IMR-90 (cell line): Measurements from ENCODE around the gene EHBP1. TPM values are rescaled to one million over a fixed set of nuclear protein-coding genes. Genes with fewer than 3 reads are reported as not detected.
A peak's percentile ranks its signal among the peaks of the same experiment; 100 is the strongest.

Source experiments
- ATAC-seq: fragments of 200-7000 bp; cut with Tn5 transposase; 2 replicates; pipeline ENCODE4 v1.9.1; 2020; ENCODE audit warnings: low read depth, mild to moderate bottlenecking, moderate library complexity
- BruUV-seq: library from RNA; stranded (reverse); fragments of 400-500 nt; replicated peaks from 2 replicates; lab custom pipeline; 2021; lab: Mats Ljungman, UMichigan
- CTCF ChIA-PET: fragments of 300-600 bp; formaldehyde crosslinking; extraction: SDS; loops from one replicate; lab custom pipeline; 2021; ENCODE audit warnings: antibody characterized with exemption; lab: Yijun Ruan, JAX
- POLR2A ChIA-PET: fragments of 300-600 bp; sonication (Branson Sonifier 250); formaldehyde crosslinking; loops from one replicate; lab custom pipeline; 2022; ENCODE audit warnings: antibody characterized with exemption; ENCODE audit not compliant: unreplicated experiment; lab: Charles Lee
- DNase-seq: peaks from one replicate; pipeline ENCODE4 v3.0.0; 2013
- H2AFZ ChIP-seq: replicated peaks from 2 replicates; pipeline ENCODE3; 2013; ENCODE audit warnings: low read length, mild to moderate bottlenecking; ENCODE audit not compliant: poor library complexity
- H2AK5ac ChIP-seq: 2 replicates; pipeline ENCODE4 v1.6.1; 2013; ENCODE audit warnings: low read depth, low read length, inconsistent platforms
- H2AK9ac ChIP-seq: replicated peaks from 2 replicates; pipeline ENCODE3; 2013; ENCODE audit warnings: mild to moderate bottlenecking, low read depth, low read length, moderate library complexity; ENCODE audit not compliant: poor library complexity
- H2BK120ac ChIP-seq: 2 replicates; pipeline ENCODE4 v1.6.1; 2013; ENCODE audit warnings: low read depth, low read length, inconsistent platforms
- H2BK15ac ChIP-seq: 3 replicates; pipeline ENCODE4 v1.6.1; 2013; ENCODE audit warnings: low read depth, low read length, inconsistent platforms
- H2BK20ac ChIP-seq: 2 replicates; pipeline ENCODE4 v1.6.1; 2013; ENCODE audit warnings: low read depth, mild to moderate bottlenecking, inconsistent platforms, low read length, moderate library complexity
- H2BK5ac ChIP-seq: 2 replicates; pipeline ENCODE4 v1.6.1; 2013; ENCODE audit warnings: mild to moderate bottlenecking, low read depth, low read length, inconsistent platforms; ENCODE audit not compliant: poor library complexity, severe bottlenecking
- H3K14ac ChIP-seq: replicated peaks from 2 replicates; pipeline ENCODE4 v1.6.1; 2013; ENCODE audit warnings: low read depth, low read length, inconsistent platforms
- H3K18ac ChIP-seq: 2 replicates; pipeline ENCODE4 v1.6.1; 2013; ENCODE audit warnings: low read depth, low read length, control low read depth
- H3K23ac ChIP-seq: 2 replicates; pipeline ENCODE4 v1.6.1; 2013; ENCODE audit warnings: low read depth, low read length, inconsistent platforms
- H3K27ac ChIP-seq: 2 replicates; pipeline ENCODE4 v1.5.1; 2013; ENCODE audit warnings: mild to moderate bottlenecking, control low read depth, low read length; ENCODE audit not compliant: insufficient read depth
- H3K27me3 ChIP-seq: 2 replicates; pipeline ENCODE4 v1.6.1; 2013; ENCODE audit warnings: low read length; ENCODE audit not compliant: control insufficient read depth, insufficient read depth
- H3K36me3 ChIP-seq: 2 replicates; pipeline ENCODE4 v1.6.1; 2013; ENCODE audit warnings: low read length, mixed read lengths; ENCODE audit not compliant: control insufficient read depth, insufficient read depth
- H3K4ac ChIP-seq: 2 replicates; pipeline ENCODE4 v1.6.1; 2013; ENCODE audit warnings: low read depth, low read length, inconsistent platforms
- H3K4me1 ChIP-seq: 2 replicates; pipeline ENCODE4 v1.6.1; 2013; ENCODE audit warnings: low read length, mixed read lengths; ENCODE audit not compliant: control insufficient read depth, insufficient read depth
- H3K4me2 ChIP-seq: 2 replicates; pipeline ENCODE4 v1.6.1; 2013; ENCODE audit warnings: low read depth, mild to moderate bottlenecking, control low read depth, low read length, moderate library complexity
- H3K4me3 ChIP-seq: 2 replicates; pipeline ENCODE4 v1.5.1; 2013; ENCODE audit warnings: low read depth, mild to moderate bottlenecking, control low read depth, low read length, moderate library complexity; ENCODE audit not compliant: insufficient read depth
- H3K56ac ChIP-seq: 2 replicates; pipeline ENCODE4 v1.6.1; 2013; ENCODE audit warnings: low read length, inconsistent platforms; ENCODE audit not compliant: insufficient read depth; ENCODE audit errors: extremely low read depth
- H3K79me1 ChIP-seq, 2 experiments: 2 replicates each; pipeline ENCODE4 v1.6.1; 2013; ENCODE audit warnings: low read length in 2 of 2, inconsistent platforms in 1 of 2, low read depth in 1 of 2
- H3K9ac ChIP-seq: 2 replicates; pipeline ENCODE4 v1.6.1; 2013; ENCODE audit warnings: low read depth, low read length, control low read depth
- H3K9me1 ChIP-seq: 2 replicates; pipeline ENCODE4 v1.6.1; 2013; ENCODE audit warnings: low read length, inconsistent platforms; ENCODE audit not compliant: insufficient read depth
- H3K9me3 ChIP-seq: 2 replicates; pipeline ENCODE4 v1.6.1; 2013; ENCODE audit warnings: low read length; ENCODE audit not compliant: control insufficient read depth, insufficient read depth
- H4K20me1 ChIP-seq: 2 replicates; pipeline ENCODE4 v1.6.1; 2013; ENCODE audit warnings: low read length, inconsistent platforms; ENCODE audit not compliant: insufficient read depth
- H4K5ac ChIP-seq: 2 replicates; pipeline ENCODE4 v1.6.1; 2013; ENCODE audit warnings: mild to moderate bottlenecking, low read depth, low read length, control low read depth
- H4K8ac ChIP-seq, 2 experiments: 2 replicates each; pipeline ENCODE4 v1.6.1; 2013; ENCODE audit warnings: low read depth in 2 of 2, low read length in 2 of 2, control low read depth in 1 of 2, inconsistent platforms in 1 of 2
- H4K91ac ChIP-seq: 2 replicates; pipeline ENCODE4 v1.6.1; 2013; ENCODE audit warnings: low read depth, low read length, inconsistent platforms; ENCODE audit not compliant: insufficient read depth
- BHLHE40 ChIP-seq: fragments of 150-350 bp; IDR thresholded peaks from 2 replicates; pipeline ENCODE4 v1.6.1; 2016; ENCODE audit warnings: mild to moderate bottlenecking, low read depth, low read length
- CEBPB ChIP-seq: IDR thresholded peaks from 2 replicates; pipeline ENCODE4 v1.6.1; 2012; ENCODE audit warnings: low read depth, low read length, improper control_type of control experiment
- CHD1 ChIP-seq: IDR thresholded peaks from 2 replicates; pipeline ENCODE4 v1.6.1; 2012; ENCODE audit warnings: low read depth, low read length, improper control_type of control experiment
- FOS ChIP-seq: fragments of 150-350 bp; IDR thresholded peaks from 2 replicates; pipeline ENCODE4 v1.6.1; 2016; ENCODE audit warnings: low read depth, low read length
- MAFK ChIP-seq: IDR thresholded peaks from 2 replicates; pipeline ENCODE4 v1.6.1; 2012; ENCODE audit warnings: low read depth, low read length, improper control_type of control experiment
- MAZ ChIP-seq: IDR thresholded peaks from 2 replicates; pipeline ENCODE4 v1.6.1; 2012; ENCODE audit warnings: low read depth, mild to moderate bottlenecking, low read length, improper control_type of control experiment, moderate library complexity, borderline replicate concordance
- MXI1 ChIP-seq: IDR thresholded peaks from 2 replicates; pipeline ENCODE4 v1.6.1; 2012; ENCODE audit warnings: low read depth, mild to moderate bottlenecking, low read length, moderate library complexity, borderline replicate concordance
- NFE2L2 ChIP-seq: fragments of 150-350 bp; IDR thresholded peaks from 2 replicates; pipeline ENCODE4 v1.6.1; 2016; ENCODE audit warnings: low read depth, mild to moderate bottlenecking, low read length
- POLR2A ChIP-seq: IDR thresholded peaks from 2 replicates; pipeline ENCODE4 v1.6.1; 2012; ENCODE audit warnings: mild to moderate bottlenecking, low read depth, low read length
- RAD21 ChIP-seq: IDR thresholded peaks from 2 replicates; pipeline ENCODE4 v1.6.1; 2012; ENCODE audit warnings: low read length, improper control_type of control experiment
- RCOR1 ChIP-seq: IDR thresholded peaks from 2 replicates; pipeline ENCODE4 v1.6.1; 2012; ENCODE audit warnings: mild to moderate bottlenecking, low read length, improper control_type of control experiment; ENCODE audit not compliant: insufficient replicate concordance
- RFX5 ChIP-seq: IDR thresholded peaks from 2 replicates; pipeline ENCODE4 v1.8.0; 2012; ENCODE audit warnings: low read depth, mild to moderate bottlenecking, low read length, moderate library complexity
- SMC3 ChIP-seq: fragments of 150-350 bp; IDR thresholded peaks from 2 replicates; pipeline ENCODE4 v1.6.1; 2016; ENCODE audit warnings: low read depth, mild to moderate bottlenecking, antibody characterized with exemption, low read length, moderate library complexity
- WGBS, 2 experiments: methylation state at CpG; one replicate each; pipeline versions ENCODE4 v1.1.5 to v1.1.7; 2013; ENCODE audit warnings: missing lambda C conversion rate in 2 of 2; ENCODE audit not compliant: insufficient read length in 1 of 2; ENCODE audit errors: extremely low coverage in 2 of 2; 5-methylcytosine and 5-hydroxymethylcytosine counted together
- dilution Hi-C: fragments of 300-500 bp; cut with HindIII; formaldehyde crosslinking; loops from one replicate; pipeline ENCODE4 v1.14.3; 2018; ENCODE audit warnings: low sequenced_read_pairs; ENCODE audit not compliant: unreplicated experiment
- in situ Hi-C: fragments of 300-500 bp; cut with MboI; formaldehyde crosslinking; loops from 3 replicates; pipeline ENCODE4 v1.14.3; 2019; ENCODE audit warnings: low sequenced_read_pairs, inconsistent platforms, mixed read lengths
- intact Hi-C: fragments of 100-400 bp; cut with micrococcal nuclease; formaldehyde crosslinking; loops from 2 replicates; pipeline ENCODE4 v1.10.0; 2022
- polyA plus RNA-seq, 3 experiments: library from polyadenylated mRNA; depleted of rRNA; stranded (reverse); fragments of >200 nt; gene quantifications; 2 replicates each; pipeline ENCODE4 v1.2.3, GENCODE V29; 2012; ENCODE audit warnings: low replicate concordance in 1 of 3
- total RNA-seq: library from RNA; depleted of rRNA; stranded (reverse); fragments of >200 nt; gene quantifications from 2 replicates; pipeline ENCODE4 v1.2.3, GENCODE V29; 2012
- TF ChIP-seq, protein P1 (sequence below): fragments of 150-350 bp; IDR thresholded peaks from 2 replicates; pipeline ENCODE4 v1.6.1; 2016; ENCODE audit warnings: low read depth, mild to moderate bottlenecking, low read length, moderate library complexity, borderline replicate concordance
- TF ChIP-seq, protein P2 (sequence below): fragments of 150-350 bp; IDR thresholded peaks from 2 replicates; pipeline ENCODE4 v1.6.1; 2017; ENCODE audit warnings: mild to moderate bottlenecking, antibody characterized with exemption, low read length, low read depth
- TF ChIP-seq, protein P3 (sequence below): conservative IDR thresholded peaks from 2 replicates; pipeline ENCODE4 v1.5.1; 2012; ENCODE audit warnings: mild to moderate bottlenecking, low read depth, low read length, improper control_type of control experiment

Gene EHBP1
- total and polyA plus RNA-seq, 2 of the 4 experiments (the other 2 are of a cell fraction): 28.3 to 44.4 TPM

DNA sequence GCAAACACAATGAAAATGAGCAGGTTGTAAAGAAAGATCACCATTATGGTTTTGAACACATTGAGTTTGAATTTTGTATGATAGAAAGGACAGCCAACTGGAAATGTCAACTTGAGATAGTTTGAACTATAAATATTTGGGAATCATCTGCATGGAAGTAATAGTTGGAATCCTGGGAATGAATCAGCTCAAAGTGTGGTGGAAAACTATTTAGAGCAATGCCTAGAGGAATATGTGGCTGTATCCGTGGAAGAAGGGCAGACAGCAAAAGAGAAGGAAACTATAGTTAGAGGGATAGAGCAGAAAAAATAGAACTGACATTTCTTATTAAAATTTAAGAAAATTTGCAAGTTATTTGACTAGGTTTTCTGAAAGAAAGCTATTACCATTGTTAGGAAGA is 232.6 kb downstream of the EHBP1 start:
- ATAC-seq (peak; percentile 80), DNase-seq (peak; percentile 52)
- Histone ChIP-seq H3K27ac (no peak overlapping the region), H2AFZ (no peak overlapping the region), H2AK5ac (no peak overlapping the region), H2BK120ac (no peak overlapping the region), H3K56ac (no peak overlapping the region), H3K4me2 (no peak overlapping the region), H4K91ac (no peak overlapping the region), H3K4me3 (no peak overlapping the region), H3K36me3 (0 out of 2 replicates have a peak, but pooled peaks cover 1% of the 10 kb centered on the region), H4K8ac (no peak overlapping the region), H2AK9ac (no peak overlapping the region), H4K20me1 (no peaks in the 10 kb centered on the region), H3K9me3 (no peaks in the 10 kb centered on the region), H3K27me3 (no peaks in the 10 kb centered on the region), H3K14ac (no peak overlapping the region), H3K4me1 (peaks cover 12% of the 10 kb centered on the region), H3K9ac (no peak overlapping the region), H2BK20ac (no peak overlapping the region), H3K79me1 (peaks cover 0 to 6% of the 10 kb centered on the region in 2 experiments; a peak in 2 of 4 replicates), H3K9me1 (no peaks in the 10 kb centered on the region), H3K4ac (no peak overlapping the region), H3K18ac (no peak overlapping the region), H2BK5ac (no peak overlapping the region), H2BK15ac (no peak overlapping the region), H4K5ac (no peak overlapping the region), H3K23ac (no peak overlapping the region)
- POLR2A ChIA-PET: no interaction called here
- CTCF ChIA-PET: interaction anchor here (1.1 kb wide), 1 partner anchor 69 kb away, joined by 3 read pairs; no protein-coding TSS in a partner anchor
- in situ Hi-C loops (no loop called here), intact Hi-C loops (no loop called here), dilution Hi-C loops (no loop called here)
- no peak for TF ChIP-seq SMC3
- no peak for TF ChIP-seq RAD21
- no peak for TF ChIP-seq RCOR1
- no peak for TF ChIP-seq CHD1
- no peak for TF ChIP-seq MXI1
- no peak for TF ChIP-seq RFX5
- TF ChIP-seq BHLHE40: no peak
- TF ChIP-seq, protein P1, sequence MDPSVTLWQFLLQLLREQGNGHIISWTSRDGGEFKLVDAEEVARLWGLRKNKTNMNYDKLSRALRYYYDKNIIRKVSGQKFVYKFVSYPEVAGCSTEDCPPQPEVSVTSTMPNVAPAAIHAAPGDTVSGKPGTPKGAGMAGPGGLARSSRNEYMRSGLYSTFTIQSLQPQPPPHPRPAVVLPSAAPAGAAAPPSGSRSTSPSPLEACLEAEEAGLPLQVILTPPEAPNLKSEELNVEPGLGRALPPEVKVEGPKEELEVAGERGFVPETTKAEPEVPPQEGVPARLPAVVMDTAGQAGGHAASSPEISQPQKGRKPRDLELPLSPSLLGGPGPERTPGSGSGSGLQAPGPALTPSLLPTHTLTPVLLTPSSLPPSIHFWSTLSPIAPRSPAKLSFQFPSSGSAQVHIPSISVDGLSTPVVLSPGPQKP: no peak
- TF ChIP-seq MAZ: no peak
- no peak for TF ChIP-seq NFE2L2
- no peak for TF ChIP-seq FOS
- TF ChIP-seq, protein P2, sequence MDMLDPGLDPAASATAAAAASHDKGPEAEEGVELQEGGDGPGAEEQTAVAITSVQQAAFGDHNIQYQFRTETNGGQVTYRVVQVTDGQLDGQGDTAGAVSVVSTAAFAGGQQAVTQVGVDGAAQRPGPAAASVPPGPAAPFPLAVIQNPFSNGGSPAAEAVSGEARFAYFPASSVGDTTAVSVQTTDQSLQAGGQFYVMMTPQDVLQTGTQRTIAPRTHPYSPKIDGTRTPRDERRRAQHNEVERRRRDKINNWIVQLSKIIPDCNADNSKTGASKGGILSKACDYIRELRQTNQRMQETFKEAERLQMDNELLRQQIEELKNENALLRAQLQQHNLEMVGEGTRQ: no peak
- TF ChIP-seq POLR2A: no peak
- no peak for TF ChIP-seq MAFK
- no peak for TF ChIP-seq CEBPB
- TF ChIP-seq, protein P3, sequence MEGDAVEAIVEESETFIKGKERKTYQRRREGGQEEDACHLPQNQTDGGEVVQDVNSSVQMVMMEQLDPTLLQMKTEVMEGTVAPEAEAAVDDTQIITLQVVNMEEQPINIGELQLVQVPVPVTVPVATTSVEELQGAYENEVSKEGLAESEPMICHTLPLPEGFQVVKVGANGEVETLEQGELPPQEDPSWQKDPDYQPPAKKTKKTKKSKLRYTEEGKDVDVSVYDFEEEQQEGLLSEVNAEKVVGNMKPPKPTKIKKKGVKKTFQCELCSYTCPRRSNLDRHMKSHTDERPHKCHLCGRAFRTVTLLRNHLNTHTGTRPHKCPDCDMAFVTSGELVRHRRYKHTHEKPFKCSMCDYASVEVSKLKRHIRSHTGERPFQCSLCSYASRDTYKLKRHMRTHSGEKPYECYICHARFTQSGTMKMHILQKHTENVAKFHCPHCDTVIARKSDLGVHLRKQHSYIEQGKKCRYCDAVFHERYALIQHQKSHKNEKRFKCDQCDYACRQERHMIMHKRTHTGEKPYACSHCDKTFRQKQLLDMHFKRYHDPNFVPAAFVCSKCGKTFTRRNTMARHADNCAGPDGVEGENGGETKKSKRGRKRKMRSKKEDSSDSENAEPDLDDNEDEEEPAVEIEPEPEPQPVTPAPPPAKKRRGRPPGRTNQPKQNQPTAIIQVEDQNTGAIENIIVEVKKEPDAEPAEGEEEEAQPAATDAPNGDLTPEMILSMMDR: no peak
- WGBS, 2 experiments: no CpG with 5 or more reads among the region's 1 CpG
- no TSS peak for BruUV-seq
